K562 (cell line): ENCODE results near the gene RASSF3. TPM values are rescaled to one million over a fixed set of nuclear protein-coding genes. Genes with fewer than 3 reads are reported as not detected.

ENCODE experiments used
- CBX1 ChIP-seq: sonication (generic); IDR thresholded peaks from 2 replicates; pipeline ENCODE4 v1.6.1; 2016; ENCODE audit warnings: antibody characterized with exemption, low read depth, mild to moderate bottlenecking
- CXXC5 ChIP-seq: fragments of 250-450 bp; sonication (Bioruptor Pico); IDR thresholded peaks from 2 replicates; pipeline ENCODE4 v1.8.0; 2022; ENCODE audit warnings: inconsistent platforms, mild to moderate bottlenecking, moderate library complexity
- ELF2 ChIP-seq: fragments of 250-450 bp; sonication (Bioruptor Pico); IDR thresholded peaks from 2 replicates; pipeline ENCODE4 v1.5.0; 2021; ENCODE audit warnings: mild to moderate bottlenecking
- ESRRB ChIP-seq: fragments of 250-450 bp; sonication (Bioruptor Pico); IDR thresholded peaks from 2 replicates; pipeline ENCODE4 v1.5.0; 2020; ENCODE audit warnings: mild to moderate bottlenecking, moderate library complexity, borderline replicate concordance
- HMG20A ChIP-seq: fragments of 450-650 bp; formaldehyde crosslinking; conservative IDR thresholded peaks from 2 replicates; pipeline ENCODE4 v1.4.0; 2020; ENCODE audit warnings: mild to moderate bottlenecking, mixed read lengths
- LEF1 ChIP-seq: fragments of 450-650 bp; IDR thresholded peaks from 2 replicates; pipeline ENCODE4 v1.6.1; 2016; ENCODE audit warnings: mild to moderate bottlenecking
- MAZ ChIP-seq, 2 experiments: fragments of 450-650 bp in 1 of 2; sonication (generic) in 1 of 2; formaldehyde crosslinking; IDR thresholded peaks in 1 of 2; conservative IDR thresholded peaks in 1 of 2; 2 replicates each; pipeline versions ENCODE4 v1.4.0 to v1.5.0; 2020; ENCODE audit warnings: mild to moderate bottlenecking in 1 of 2, missing genetic modification reagents in 1 of 2
- MECOM ChIP-seq: fragments of 250-450 bp; sonication (Bioruptor Pico); IDR thresholded peaks from 2 replicates; pipeline ENCODE4 v1.8.0; 2022; ENCODE audit warnings: inconsistent platforms
- MTF1 ChIP-seq: fragments of 250-450 bp; sonication (Bioruptor Pico); IDR thresholded peaks from 2 replicates; pipeline ENCODE4 v1.9.0; 2021; ENCODE audit warnings: moderate library complexity, mild to moderate bottlenecking, inconsistent platforms, borderline replicate concordance
- NFE2L1 ChIP-seq: fragments of 450-650 bp; IDR thresholded peaks from 2 replicates; pipeline ENCODE4 v1.6.1; 2016; ENCODE audit warnings: missing genetic modification characterization, low read depth, mild to moderate bottlenecking, missing compliant biosample characterization, moderate library complexity, borderline replicate concordance
- NR2C2 ChIP-seq, 2 experiments: fragments of 200-800 bp in 1 of 2; sonication (Bioruptor generic) in 1 of 2; sonication (generic) in 1 of 2; formaldehyde crosslinking in 1 of 2; IDR thresholded peaks; 2 replicates each; pipeline versions ENCODE4 v1.6.1 to v1.8.0; 2016 to 2022; ENCODE audit warnings: mild to moderate bottlenecking in 1 of 2, missing compliant biosample characterization in 1 of 2, missing genetic modification characterization in 1 of 2, missing genetic modification reagents in 1 of 2
- RB1 ChIP-seq: fragments of 450-650 bp; IDR thresholded peaks from 2 replicates; pipeline ENCODE4 v1.6.1; 2017; ENCODE audit warnings: low read depth, mild to moderate bottlenecking
- RBFOX2 ChIP-seq: fragments of 200-400 bp; formaldehyde crosslinking; IDR thresholded peaks from 2 replicates; pipeline ENCODE4 v1.6.1; 2017; ENCODE audit warnings: low read depth, mild to moderate bottlenecking, low read length, moderate library complexity
- RBM34 ChIP-seq: fragments of 200-400 bp; formaldehyde crosslinking; IDR thresholded peaks from 2 replicates; pipeline ENCODE4 v1.6.1; 2018; ENCODE audit warnings: low read length, borderline replicate concordance; ENCODE audit not compliant: insufficient read depth
- STAG1 ChIP-seq: sonication (generic); formaldehyde crosslinking; IDR thresholded peaks from 2 replicates; pipeline ENCODE4 v1.5.0; 2020; ENCODE audit warnings: missing genetic modification reagents, borderline replicate concordance
- TARDBP ChIP-seq: fragments of 450-650 bp; IDR thresholded peaks from 2 replicates; pipeline ENCODE4 v1.6.1; 2016
- THRAP3 ChIP-seq: fragments of 450-650 bp; IDR thresholded peaks from 2 replicates; pipeline ENCODE4 v1.6.1; 2016; ENCODE audit warnings: mild to moderate bottlenecking, inconsistent platforms, borderline replicate concordance
- THRB ChIP-seq: fragments of 450-650 bp; formaldehyde crosslinking; conservative IDR thresholded peaks from 2 replicates; pipeline ENCODE4 v1.4.0; 2022; ENCODE audit warnings: mild to moderate bottlenecking, missing genetic modification characterization
- ZKSCAN3 ChIP-seq: fragments of 250-450 bp; sonication (Bioruptor Pico); IDR thresholded peaks from 2 replicates; pipeline ENCODE4 v1.4.0; 2020
- ZNF445 ChIP-seq: fragments of 250-450 bp; sonication (Bioruptor Pico); IDR thresholded peaks from 2 replicates; pipeline ENCODE4 v1.4.0; 2020; ENCODE audit warnings: low read depth, mild to moderate bottlenecking, moderate library complexity
- polyA plus RNA-seq, 8 experiments: library from polyadenylated mRNA; depleted of rRNA in 4 of 8; stranded (reverse) in 5 of 8; unstranded in 3 of 8; fragments of >200 nt; fragmentation: Nextera tagmentation in 2 of 8; fragmentation: Illumina TruSeq in 1 of 8; extraction: Ambion mirVana in 2 of 8; extraction: Trizol in 1 of 8; gene quantifications; 2 replicates each; pipeline versions ENCODE4 v1.2.1 to v1.2.3, GENCODE V29; 2011 to 2014; ENCODE audit warnings: inconsistent platforms in 1 of 8, missing spikeins in 1 of 8
- total RNA-seq, 7 experiments: library from RNA; depleted of rRNA in 6 of 7; stranded (reverse); fragments of >200 nt in 6 of 7; fragmentation: Illumina TruSeq in 2 of 7; extraction: Trizol in 2 of 7; gene quantifications; 2 replicates each; pipeline versions ENCODE4 v1.2.1 to v1.2.3, GENCODE V29; 2011 to 2021; ENCODE audit warnings: low replicate concordance in 1 of 7
- TF ChIP-seq, protein P1 (sequence below): fragments of 450-650 bp; IDR thresholded peaks from one replicate; pipeline ENCODE4 v1.6.1; 2018; ENCODE audit warnings: mild to moderate bottlenecking, moderate library complexity; ENCODE audit not compliant: partially characterized antibody
- TF ChIP-seq, protein P2 (sequence below): fragments of 200-800 bp; sonication (Bioruptor generic); IDR thresholded peaks from 2 replicates; pipeline ENCODE4 v1.6.1; 2017; ENCODE audit warnings: missing genetic modification characterization, missing compliant biosample characterization

Gene RASSF3
- total and polyA plus RNA-seq, 9 of the 15 experiments (the other 6 are each of a cell fraction or from before 2014, with no cell fraction given), result 3.7 to 39.2 (median 20.2) TPM

DNA sequence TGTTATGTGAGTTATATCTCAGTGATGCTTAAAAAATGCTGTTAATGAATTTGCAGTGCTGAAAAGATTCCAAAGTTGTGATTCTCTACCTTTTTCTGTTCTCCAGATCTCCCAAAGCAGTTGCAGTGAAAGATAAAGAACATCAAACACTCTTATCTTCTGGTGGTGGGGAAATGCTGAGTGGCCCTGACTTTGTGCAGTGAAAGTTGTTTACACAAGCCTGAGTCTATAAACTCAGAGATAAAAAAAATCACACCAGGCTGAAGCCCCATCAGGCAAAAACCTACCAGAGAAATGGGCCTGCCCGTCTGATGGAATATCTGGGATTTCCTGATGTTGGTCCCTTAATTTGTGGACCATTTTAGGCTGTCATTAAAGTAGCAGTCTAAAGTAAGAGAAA, 46.1 kb downstream of the RASSF3 start (continued):
- TF ChIP-seq NR2C2 (CRISPR knock-in tag; IDR thresholded peaks at IDR 0.05), result no peak
- TF ChIP-seq NR2C2 (tag; IDR thresholded peaks at IDR 0.05), result no peak
- TF ChIP-seq THRB (CRISPR knock-in tag), result no peak
- TF ChIP-seq CXXC5 (CRISPR knock-in tag), result no peak
- no peak for TF ChIP-seq STAG1 (CRISPR knock-in tag)
- TF ChIP-seq RBM34, result no peak
- TF ChIP-seq THRAP3, result no peak
- TF ChIP-seq MAZ (CRISPR knock-in tag; conservative IDR thresholded peaks at IDR 0.05 in 1 of 2, IDR thresholded peaks at IDR 0.05 in 1 of 2), result no peak
- TF ChIP-seq MECOM (CRISPR knock-in tag), result no peak
- no peak for TF ChIP-seq CBX1
- no peak for TF ChIP-seq RBFOX2
- TF ChIP-seq MTF1 (CRISPR knock-in tag), result no peak
- TF ChIP-seq, protein P1, sequence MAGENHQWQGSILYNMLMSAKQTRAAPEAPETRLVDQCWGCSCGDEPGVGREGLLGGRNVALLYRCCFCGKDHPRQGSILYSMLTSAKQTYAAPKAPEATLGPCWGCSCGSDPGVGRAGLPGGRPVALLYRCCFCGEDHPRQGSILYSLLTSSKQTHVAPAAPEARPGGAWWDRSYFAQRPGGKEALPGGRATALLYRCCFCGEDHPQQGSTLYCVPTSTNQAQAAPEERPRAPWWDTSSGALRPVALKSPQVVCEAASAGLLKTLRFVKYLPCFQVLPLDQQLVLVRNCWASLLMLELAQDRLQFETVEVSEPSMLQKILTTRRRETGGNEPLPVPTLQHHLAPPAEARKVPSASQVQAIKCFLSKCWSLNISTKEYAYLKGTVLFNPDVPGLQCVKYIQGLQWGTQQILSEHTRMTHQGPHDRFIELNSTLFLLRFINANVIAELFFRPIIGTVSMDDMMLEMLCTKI, result no peak
- peak; percentile 95 for TF ChIP-seq LEF1
- TF ChIP-seq, protein P2, sequence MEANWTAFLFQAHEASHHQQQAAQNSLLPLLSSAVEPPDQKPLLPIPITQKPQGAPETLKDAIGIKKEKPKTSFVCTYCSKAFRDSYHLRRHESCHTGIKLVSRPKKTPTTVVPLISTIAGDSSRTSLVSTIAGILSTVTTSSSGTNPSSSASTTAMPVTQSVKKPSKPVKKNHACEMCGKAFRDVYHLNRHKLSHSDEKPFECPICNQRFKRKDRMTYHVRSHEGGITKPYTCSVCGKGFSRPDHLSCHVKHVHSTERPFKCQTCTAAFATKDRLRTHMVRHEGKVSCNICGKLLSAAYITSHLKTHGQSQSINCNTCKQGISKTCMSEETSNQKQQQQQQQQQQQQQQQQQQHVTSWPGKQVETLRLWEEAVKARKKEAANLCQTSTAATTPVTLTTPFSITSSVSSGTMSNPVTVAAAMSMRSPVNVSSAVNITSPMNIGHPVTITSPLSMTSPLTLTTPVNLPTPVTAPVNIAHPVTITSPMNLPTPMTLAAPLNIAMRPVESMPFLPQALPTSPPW, result peak; percentile 30; the same call in 1 of the 2 replicates
- no peak for TF ChIP-seq RB1
- no peak for TF ChIP-seq ELF2 (CRISPR knock-in tag)
- TF ChIP-seq ESRRB (CRISPR knock-in tag), result no peak
- TF ChIP-seq ZNF445 (CRISPR knock-in tag), result no peak
- no peak for TF ChIP-seq NFE2L1 (tag)
- no peak for TF ChIP-seq TARDBP
- no peak for TF ChIP-seq ZKSCAN3
- no peak for TF ChIP-seq HMG20A (CRISPR knock-in tag)
- TF ChIP-seq, all 486 proteins: peak for 50
